Parietal lobe (tissue), 2 donors: ENCODE data around the gene DNAJC3. TPM values are rescaled to one million over a fixed set of nuclear protein-coding genes. Genes with fewer than 3 reads are reported as not detected.

ENCODE experiments used
- small RNA-seq: library from RNA; depleted of rRNA; stranded (forward); fragments of <200 nt; gene quantifications from one replicate; pipeline ENCODE3, GENCODE V24; 2014; ENCODE audit warnings: low replicate concordance
- total RNA-seq: library from RNA; depleted of rRNA; stranded (reverse); fragments of >200 nt; gene quantifications from one replicate; pipeline ENCODE4 v1.2.3, GENCODE V29; 2014

DNAJC3 gene, protein sequence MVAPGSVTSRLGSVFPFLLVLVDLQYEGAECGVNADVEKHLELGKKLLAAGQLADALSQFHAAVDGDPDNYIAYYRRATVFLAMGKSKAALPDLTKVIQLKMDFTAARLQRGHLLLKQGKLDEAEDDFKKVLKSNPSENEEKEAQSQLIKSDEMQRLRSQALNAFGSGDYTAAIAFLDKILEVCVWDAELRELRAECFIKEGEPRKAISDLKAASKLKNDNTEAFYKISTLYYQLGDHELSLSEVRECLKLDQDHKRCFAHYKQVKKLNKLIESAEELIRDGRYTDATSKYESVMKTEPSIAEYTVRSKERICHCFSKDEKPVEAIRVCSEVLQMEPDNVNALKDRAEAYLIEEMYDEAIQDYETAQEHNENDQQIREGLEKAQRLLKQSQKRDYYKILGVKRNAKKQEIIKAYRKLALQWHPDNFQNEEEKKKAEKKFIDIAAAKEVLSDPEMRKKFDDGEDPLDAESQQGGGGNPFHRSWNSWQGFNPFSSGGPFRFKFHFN
- 19.1 TPM for total RNA-seq

GRCh38 chr13:95676762-95677563, at the start of gene DNAJC3:
DNAJC3 (plus strand) TSS chr13:95677139; CDS start chr13:95677256, 117 bp downstream.

GRCh38 chr13:95644601-95645052, 32.3 kb upstream of the DNAJC3 start, which contains the start of gene DZIP1:
DZIP1 (minus strand) TSS chr13:95644706; CDS start chr13:95642029, 2,677 bp downstream.

Small RNA genes lying within 50 kb of the gene (small RNA-seq; reads per million reads assigned to genes)
- gene HMGN1P24: not detected

Other genes with a start within 250 kb of the DNAJC3 start
- gene CLDN10, start 124.4 kb upstream of the DNAJC3 start, total RNA-seq: 2.5 TPM
- 67.3 TPM for gene DZIP1, start 32.4 kb upstream of the DNAJC3 start, total RNA-seq